Fibroblast of peridontal ligament (primary cell): ENCODE data around the gene XRRA1.

Experiments used
- DNase-seq: peaks from one replicate; pipeline ENCODE4 v3.0.0-alpha.2; 2010; ENCODE audit errors: extremely low read depth

XRRA1 gene

DNA sequence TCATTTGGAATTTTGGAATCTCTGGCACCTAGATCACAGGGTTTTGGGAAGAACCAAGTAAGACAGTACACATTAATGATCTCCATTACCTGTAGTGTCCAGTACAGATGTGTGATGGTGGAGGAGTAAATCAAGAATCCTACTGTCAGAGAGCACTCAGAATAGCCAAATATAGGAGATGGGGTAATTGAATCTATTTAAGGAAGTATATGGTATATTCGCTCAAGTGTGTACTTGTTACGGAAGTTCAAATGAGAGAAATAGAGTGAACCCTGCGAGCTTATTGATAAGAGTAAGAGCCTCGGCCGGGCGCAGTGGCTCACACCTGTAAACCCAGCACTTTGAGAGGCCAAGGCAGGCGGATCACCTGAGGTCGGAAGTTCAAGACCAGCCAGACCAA, 2.3 kb upstream of the XRRA1 start:
- DNase-seq = no peak

DNA sequence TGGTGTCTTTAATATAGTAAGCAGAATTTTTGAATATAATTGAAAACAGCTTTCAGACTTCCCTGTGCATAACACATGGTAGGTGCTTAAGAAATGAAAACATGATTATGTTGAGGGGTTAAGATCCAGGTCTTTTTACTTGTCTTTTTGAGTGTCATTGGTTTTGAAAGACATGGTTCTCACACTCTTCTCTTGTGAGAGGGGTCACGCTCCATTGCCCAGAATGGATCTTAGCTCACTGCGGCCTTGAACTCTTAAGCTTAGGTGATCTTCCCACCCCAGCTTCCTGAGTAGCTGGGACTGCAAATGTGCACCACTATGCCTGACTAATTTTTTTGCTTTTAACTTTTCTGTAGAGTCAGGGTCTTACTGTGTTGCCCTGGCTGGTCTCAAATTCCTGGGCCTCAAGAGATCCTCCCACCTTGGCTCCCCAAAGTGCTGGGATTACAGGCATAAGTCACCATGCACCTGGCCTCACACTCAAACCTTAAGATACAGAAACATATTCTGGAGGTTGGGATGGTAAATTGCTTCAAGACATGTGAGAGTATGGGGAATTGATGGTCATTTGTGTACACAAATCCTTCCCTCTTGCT, 1.6 kb upstream of the XRRA1 start:
- no peak for DNase-seq

DNA sequence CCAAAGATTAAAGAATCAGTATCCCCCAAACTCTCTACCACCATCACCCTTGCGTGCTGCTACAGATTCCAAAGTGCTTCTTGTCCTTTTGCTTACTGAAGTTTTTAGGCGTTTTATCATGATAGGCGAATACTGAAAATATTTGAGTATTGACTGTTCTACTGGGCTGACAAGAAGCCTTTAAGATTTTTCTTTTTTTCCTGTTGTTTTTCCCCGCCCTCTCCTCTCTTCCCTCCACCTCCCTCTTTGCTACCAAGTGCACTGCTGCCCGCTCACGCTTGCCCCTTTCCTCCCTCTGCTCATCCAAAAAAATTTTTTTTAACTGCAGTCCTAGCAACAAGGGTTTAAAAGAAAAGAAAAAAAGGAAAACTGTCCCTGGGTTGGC, 854 bp upstream of the XRRA1 start:
- no peak for DNase-seq

DNA sequence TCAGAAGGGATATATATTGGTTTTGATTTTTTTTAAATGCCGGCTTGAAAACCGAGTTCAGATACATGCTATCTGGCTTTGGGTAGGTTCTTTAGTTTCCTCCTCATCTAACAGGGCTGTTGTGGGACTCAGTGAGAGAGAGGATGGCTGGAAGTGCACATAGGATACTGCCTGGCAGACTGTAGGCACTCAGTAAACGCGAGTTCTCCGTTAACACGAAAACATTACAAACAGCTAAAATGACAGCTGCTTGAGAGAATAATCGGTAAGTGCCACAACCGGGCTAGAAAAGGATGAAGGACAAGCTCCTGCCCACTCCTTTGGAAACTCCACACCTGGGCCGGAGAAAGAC, 369 bp downstream of the XRRA1 start:
- peak; percentile 40 for DNase-seq

DNA sequence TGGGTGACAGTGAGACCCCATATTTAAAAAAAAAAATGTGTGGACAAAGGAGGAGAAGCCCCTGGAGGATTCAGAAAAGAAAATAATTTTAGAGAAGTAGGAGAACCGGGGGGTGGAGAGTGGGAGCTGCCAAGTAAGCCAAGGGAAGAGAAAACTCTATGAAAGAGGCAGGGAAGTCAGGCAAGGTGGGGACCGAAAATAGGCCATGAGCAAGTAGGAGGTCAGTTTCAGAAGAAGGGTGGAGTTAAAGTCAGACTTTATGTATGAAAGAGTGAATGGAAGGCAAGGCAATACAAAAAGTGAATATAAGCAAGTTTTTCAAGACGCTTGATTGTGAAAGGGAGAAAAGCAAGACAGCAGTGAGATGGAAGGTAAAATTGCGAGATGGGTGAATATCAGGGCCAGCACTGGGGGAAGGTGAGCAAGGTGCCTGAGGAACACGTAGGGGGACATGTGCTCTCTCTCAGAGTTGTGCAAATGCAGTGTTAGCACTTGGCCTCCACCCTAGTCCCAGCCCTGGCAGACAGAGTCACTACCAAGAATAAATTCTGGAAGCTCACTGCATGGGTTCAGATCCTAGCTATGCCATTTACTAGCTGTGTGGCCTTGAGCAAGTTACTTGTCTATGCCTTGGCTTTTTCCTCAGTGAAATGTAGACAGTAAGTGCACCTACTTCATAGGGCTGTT, 6.7 kb downstream of the XRRA1 start:
- DNase-seq = no peak

DNA sequence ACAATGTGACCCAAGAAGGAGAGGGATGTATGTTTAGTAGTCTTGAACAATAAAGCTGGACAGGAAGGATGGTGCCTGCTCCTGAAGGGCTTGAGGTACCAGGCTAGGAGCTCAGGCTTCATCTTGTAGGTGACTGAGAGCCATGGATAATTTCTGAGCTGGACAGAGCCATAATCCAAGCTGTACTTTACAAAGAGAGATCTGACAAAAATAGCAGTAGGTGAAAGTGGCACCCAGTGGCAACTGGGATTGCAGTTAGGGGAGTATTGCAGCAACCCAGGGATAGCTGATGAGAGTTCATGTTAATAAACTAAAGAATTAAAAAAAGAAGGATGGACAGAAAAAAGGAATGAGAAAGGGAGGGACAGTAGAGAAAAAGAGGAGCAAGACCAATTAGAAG, 7.4 kb downstream of the XRRA1 start:
- no peak for DNase-seq

DNA sequence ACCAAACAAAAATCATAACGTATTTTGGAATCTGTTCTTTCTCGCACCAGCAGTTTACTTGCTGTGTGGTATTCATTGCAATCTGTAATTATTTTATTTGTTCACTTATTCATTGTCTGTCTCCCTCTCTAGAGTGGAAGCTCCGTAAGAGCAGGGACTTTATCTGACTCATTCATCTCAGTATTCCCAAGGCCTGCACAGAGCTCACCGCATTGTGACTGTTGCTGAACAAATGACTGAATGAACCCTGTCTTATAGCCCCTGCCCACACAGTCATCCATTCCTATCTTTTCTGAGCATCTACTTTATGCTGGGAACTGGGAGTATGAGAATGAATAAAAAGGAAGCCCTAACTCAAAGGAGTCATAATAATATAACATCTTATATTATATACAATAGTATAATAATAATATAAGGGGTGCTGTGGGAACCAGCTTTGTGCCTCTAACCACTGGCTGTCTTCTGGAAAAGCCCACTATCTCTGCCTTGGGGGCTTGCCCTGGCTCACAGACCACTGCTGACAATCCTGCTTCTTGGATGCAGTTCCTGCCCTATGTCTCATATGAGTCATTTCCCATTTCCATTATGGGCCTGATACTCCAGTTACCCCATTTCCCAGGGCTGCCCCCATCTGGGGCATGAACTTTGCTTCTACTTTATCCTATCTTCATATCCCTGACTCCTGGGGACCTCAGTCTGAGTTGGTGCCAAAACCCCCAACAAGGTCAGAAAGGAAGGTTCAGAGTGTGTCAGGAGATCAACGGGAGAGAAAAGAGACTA, 11.0 kb downstream of the XRRA1 start:
- DNase-seq = no peak

DNA sequence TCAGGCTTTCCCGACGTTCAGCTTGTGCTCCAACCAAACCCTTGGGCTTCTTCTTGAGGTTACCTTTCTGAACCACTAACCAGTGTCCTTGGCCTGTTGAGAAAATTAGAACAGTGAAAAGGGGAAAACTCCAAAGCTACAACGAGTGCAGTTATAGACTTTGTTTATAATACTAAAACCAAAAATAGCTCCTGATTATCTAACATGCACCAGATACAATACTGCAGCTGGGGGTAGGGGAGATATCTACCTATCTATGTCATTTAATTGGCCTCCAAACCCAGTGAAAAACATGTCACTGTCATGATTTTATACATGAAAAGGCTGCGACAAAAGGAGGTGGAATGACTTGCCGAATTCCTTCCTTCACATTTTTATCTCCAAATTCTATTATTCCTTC, 11.9 kb downstream of the XRRA1 start:
- no peak for DNase-seq

DNA sequence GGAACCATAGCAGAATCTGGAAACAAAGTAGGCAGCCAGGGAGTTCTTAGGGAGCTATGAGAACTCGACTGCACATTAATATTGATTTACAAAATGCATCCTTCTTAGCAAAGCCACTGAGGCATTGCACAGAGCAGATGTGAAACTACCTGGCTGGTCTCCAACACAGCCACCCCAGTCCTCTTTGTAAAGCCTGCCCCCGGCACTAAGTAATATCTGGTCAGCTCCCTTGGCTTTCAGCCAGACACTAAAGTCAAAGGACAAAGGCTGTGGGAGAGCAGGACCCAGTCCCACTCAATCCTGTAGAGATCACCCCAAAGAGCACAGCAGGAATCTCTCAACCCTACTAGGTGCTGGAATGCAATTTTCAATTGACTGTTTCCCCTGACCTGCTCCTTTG, 12.8 kb downstream of the XRRA1 start:
- no peak for DNase-seq

DNA sequence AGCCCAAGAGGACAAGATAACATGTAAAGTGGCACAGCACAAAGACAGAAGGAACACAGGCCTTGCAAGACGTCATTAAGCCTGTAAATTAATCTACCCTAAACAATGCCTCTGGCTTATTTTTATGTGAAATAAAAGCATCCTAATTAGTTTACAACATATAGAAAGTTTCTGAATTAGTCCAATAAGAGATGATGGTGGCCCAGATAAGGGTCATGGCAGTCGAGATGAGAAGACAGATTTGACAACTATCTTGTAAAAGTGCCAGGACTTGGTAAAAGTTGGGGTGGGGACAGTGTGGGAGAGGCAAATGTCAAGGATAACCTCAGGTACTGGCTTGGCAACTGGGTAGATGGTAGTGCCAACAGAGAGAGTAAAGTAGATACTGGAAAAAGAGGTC, 13.6 kb downstream of the XRRA1 start:
- no peak for DNase-seq

DNA sequence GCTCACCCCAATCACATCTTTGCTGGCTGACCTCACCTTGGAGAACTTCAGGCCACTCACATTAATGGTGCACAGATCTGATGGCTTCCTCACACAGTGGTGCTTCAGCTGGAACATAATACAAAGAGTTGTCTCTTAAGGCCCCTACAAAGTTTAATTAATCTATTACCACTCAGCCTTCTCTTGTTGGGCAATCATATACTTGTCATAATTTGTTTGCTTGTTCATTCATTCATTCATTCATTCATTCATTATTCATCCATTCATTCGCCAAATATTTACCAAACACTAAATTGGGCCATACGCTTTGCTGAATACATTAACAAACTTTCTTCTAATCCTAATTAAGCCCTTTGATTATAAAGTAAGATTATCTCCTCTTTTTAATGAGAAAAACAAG, 15.1 kb downstream of the XRRA1 start:
- no peak for DNase-seq

DNA sequence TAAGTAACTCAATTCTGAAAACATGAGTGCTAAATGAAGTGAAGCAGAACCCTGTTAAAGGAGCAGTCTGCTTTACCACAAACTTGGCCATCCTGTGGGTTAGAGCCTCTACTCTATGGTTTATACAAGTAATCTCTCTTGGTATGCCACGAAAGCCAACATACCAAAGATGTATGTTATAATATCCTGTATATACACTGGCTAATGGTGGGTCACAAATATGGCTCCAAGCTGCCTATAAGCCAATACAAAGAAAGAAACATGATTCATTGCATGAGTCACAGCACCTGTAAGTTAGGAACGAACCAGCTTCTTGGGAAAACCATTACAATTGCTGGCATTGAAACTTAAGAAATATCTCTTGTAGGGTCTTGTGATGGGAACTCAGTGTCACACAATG, 16.1 kb downstream of the XRRA1 start:
- DNase-seq = peak; percentile 42

DNA sequence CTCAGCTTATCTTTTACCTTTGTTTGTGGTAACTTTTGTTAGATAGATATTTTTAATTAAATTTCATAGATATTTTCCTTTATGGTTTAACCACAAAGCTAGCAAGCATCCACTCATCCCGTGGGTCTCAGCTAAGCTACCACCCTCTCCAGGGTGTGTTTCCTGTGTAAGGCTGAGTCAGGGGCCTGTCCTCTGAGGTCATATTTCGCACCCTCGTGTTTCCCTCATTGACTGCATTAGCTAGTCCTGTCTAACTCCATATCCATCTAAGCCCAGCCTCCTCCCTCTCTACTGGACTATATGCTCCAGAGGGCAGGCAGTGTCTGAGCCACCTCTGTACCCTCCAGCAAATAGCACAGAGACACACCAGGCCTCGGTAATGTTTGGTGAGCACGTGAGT, 16.7 kb downstream of the XRRA1 start:
- peak; percentile 33 for DNase-seq

DNA sequence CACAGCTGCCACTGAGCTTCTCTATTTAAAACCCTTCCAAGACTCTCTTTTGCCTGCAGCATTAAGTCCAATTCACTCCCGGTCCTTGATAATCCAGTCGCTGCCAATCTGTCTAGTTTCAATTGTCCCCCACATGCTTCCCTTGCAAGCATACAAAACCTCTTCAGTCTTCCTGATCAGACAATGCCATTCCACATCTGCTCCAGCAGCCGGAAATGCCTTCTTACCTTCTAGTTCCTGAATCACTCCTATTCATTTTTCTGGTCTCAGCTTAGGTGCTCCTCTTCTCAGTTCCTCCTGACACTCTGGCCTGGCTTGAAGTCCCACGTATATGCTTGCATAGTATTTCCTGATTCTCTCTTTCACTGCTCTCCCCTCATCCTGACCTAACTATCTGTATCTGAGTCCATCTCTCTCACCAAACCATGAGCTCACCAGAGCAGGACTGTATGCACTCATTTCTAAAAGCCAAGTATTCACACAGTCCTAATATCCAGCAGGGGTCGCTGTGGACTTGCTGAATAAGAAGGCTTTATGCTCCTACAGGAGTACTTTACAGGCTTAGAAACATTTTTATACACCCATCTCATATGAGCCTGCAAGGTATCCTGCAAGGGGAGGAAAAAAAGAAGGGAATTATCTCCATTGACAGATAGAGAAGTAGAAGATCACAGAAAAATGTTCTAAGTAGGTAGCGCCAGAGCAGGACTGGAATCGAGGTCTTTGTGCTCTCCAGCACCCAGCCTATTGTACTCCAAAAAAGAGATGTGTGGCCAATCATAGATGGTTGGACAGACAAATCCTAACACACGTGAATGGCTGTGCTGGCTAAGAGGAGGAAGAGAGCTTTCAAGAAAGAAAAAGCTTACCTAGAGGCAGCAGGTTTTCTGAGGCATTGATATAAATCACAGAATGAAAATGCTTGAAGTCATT, 19.2 kb downstream of the XRRA1 start:
- peak; percentile 96 for DNase-seq

DNA sequence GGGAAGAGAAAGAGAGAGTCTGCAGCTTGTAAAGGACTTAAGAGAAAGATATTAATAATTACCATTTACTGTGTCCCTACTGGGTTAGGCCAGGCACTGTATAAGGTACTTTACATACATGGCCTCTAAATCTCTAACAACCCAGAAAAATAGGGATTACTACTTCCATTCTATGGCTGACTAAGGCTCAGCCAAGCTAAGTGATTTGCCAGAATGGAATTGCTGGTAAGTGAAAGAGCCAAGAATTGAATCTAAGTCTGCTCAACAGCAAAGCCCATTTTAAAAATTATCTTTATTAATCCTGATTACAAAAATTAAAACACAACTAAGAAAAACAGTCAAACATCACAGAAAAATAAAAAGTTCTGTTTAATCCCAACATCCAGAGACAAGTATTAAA, 21.4 kb downstream of the XRRA1 start:
- DNase-seq = peak; percentile 53

DNA sequence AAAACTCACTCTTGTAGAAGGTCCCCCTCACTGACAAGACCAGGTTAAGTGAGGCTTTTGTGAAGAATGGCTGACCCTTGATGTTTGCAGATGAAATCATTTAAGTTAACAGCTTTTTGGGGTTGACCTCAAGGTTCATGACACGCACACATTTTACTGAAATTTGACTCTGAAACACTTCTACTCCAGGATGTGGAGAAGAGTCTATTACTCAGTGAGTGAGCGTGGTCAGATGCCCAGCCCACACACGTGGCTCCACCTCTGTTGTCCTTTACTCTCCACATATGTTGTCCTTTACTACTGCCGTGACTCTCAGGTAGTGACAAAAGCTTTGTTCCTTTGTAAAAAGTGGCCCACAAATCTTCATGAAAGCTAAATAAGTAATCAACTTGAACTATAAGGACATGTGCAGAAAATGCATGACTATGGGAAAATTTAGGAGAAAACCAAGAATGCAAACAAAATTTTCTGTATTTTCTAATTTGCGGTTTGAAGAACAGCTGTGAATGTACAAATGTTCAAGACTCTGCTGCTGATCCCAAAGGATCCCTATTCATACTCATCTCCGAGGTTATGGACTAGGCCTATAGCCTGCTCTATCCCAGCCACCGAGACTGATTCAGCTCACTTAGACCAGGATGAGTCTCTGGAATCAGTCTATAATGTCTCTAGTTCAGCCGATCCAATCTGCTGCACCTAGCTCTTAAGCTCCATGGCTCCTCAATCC, 22.4 kb downstream of the XRRA1 start:
- peak; percentile 57 for DNase-seq

DNA sequence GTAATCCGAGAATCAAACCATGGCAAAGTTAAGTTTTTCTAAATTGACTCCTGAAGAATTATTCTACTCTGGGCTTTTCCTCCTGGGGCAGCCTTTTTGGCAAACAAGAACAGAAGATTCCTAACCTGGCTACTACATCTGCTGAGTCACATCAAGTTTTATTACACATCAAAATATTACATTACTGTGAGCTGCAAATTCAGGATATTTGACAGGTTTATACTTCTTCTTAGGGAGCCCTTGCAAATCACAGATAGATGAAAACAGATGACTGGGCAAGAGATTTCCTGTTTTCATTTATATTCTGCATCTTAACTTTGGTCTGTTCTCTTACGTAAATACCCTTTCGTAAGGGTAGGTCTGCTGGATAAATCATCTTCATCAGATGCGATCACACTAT, 23.6 kb downstream of the XRRA1 start:
- peak; percentile 60 for DNase-seq

DNA sequence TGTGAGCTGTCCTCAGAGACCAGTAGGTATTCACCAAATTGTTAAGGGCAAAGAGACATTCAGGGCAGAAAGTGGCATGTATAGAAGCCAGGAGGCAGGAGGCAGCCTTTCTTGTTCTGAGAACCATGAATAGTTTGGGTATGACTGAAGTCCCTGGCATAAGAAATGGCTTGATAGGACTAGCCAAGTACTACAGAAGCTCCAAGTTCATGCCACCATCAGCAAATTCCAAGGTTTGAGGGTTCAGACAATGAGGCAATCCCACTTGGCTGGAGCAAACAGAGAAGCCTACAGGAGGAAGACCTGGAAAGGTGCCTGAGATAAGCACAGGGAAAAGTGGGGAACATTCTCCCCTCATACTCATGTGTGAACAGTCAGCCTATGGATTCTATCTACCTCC, 25.8 kb downstream of the XRRA1 start:
- DNase-seq = peak; percentile 58

DNA sequence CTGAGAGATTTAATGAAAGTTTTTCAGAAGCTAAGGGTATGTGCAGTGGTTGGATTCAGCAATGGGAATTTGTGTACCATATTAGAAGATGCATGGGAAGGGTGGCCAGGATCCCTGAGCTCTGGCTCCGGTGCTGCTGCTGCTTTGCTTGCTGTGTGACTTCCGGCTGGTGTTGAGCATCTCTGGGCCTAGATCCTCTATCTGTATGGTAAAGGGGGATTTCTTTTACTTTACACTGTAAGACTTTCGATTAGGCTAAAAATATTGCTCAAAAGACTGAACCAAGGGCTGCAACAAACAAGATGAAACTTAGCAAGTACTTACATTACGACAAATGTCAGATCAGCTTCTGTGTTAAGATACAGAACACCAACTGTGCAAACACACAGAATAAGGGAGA, 39.1 kb downstream of the XRRA1 start:
- no peak for DNase-seq

DNA sequence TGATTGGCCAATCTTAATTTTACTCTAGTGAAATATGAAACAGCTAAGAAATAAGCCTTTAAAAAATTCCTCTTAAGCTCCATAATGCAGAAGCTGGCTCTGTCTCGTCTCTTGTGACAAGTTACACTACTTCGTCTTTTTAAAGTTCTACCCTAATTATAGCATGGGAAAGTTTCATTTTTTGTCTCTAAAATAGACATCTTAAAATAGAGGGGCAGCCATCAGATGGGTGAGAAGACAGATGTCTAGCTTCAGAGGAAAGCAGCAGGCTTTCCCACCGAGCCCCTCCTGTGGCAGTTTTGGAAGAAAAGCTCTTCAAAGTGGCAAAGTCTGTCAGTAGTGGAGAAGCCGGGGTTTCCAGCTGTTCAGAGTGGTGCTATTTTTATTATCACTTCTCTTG, 39.5 kb downstream of the XRRA1 start:
- no peak for DNase-seq

DNA sequence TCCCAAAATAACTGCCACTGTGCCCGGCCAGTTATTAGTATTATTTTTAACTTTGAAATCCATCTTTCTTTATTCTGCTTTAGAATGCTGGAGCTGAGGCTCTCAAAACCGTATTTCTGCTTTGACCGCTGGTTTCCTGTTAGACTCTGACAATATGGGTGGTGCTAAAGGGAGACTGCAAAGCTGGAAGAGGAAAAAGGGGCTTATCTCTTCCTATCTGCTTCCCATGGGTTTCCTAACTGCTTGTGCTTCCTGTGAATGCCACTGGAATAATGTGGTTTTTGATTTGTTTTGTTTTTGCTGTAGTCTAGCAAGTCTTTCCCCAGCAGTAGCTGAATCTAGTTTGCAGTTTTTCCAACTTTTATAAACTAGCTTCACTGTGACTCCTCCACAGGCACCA, 43.6 kb downstream of the XRRA1 start:
- no peak for DNase-seq

DNA sequence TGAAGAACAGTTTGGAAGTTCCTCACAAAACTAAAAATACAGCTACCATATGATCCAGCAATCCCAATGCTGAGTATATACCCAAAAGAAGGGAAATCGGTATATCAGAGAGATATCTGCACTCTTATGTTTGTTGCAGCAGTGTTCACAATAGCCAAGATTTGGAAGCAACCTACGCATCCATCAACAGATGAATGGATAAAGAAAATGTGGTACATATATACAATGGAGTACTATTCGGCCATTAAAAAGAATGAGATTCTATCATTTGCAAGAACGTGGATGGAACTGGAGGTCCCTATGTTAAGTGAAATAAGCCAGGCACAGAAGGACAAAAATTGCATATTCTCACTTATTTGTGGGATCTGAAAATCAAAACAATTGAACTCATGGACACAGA, 46.5 kb downstream of the XRRA1 start:
- no peak for DNase-seq
